ENCODE results near the gene SSU72. TPM values are rescaled to one million over a fixed set of nuclear protein-coding genes. Genes with fewer than 3 reads are reported as not detected.

SSU72 gene
- polyA plus RNA-seq, 1 donor from 2014 or later, result 56.2 TPM

GRCh38 chr1:1542766-1543705, 31.6 kb downstream of the SSU72 start:
- Histone ChIP-seq H3K4me3 (ENCODE audit: low read length) (no peak overlapping the region), H3K4me2 (ENCODE audit: low read length) (no peak overlapping the region), H4K20me1 (ENCODE audit: insufficient read depth) (no peaks in the 10 kb centered on the region), H3K36me3 (ENCODE audit: insufficient read depth, low read length) (no peaks in the 10 kb centered on the region), H3K9ac (ENCODE audit: low read length) (no peak overlapping the region), H3K9me2 (ENCODE audit: insufficient read depth, low read length) (no peaks in the 10 kb centered on the region), H2AFZ (ENCODE audit: low read depth, low read length) (no peak overlapping the region), H3K9me3 (ENCODE audit: low read length) (no peaks in the 10 kb centered on the region), H3K27me3 (ENCODE audit: insufficient read depth, low read depth, low read length) (no peaks in the 10 kb centered on the region), H3F3A (ENCODE audit: insufficient read depth, low read length, poor library complexity, severe bottlenecking) (no peaks in the 10 kb centered on the region), H3K79me2 (replicated peaks; ENCODE audit: insufficient read depth, low read length) (no peaks in the 10 kb centered on the region), H3K27ac (ENCODE audit: low read length) (no peak overlapping the region)
- TF ChIP-seq MXI1 (conservative IDR thresholded peaks at IDR 0.05; ENCODE audit: poor library complexity, severe bottlenecking) (no peak), POLR2AphosphoS5 (IDR thresholded peaks at IDR 0.05) (peak; percentile 7), EZH2 (IDR thresholded peaks at IDR 0.05; ENCODE audit: borderline replicate concordance, insufficient read depth, low read length, poor library complexity, severe bottlenecking) (no peak), RAD21 (conservative IDR thresholded peaks at IDR 0.05) (no peak), EP300 (conservative IDR thresholded peaks at IDR 0.05; ENCODE audit: poor library complexity, severe bottlenecking) (no peak), TAF1 (IDR thresholded peaks at IDR 0.05; ENCODE audit: low read depth) (no peak), SMC3 (conservative IDR thresholded peaks at IDR 0.05; ENCODE audit: poor library complexity) (no peak)

- Histone ChIP-seq H3K27ac (ENCODE audit: low read length) (no peak overlapping the region), H3K79me2 (replicated peaks; ENCODE audit: insufficient read depth, low read length) (no peaks in the 10 kb centered on the region), H3K4me3 (ENCODE audit: low read length) (no peak overlapping the region), H3K9ac (ENCODE audit: low read length) (no peak overlapping the region), H3K36me3 (ENCODE audit: insufficient read depth, low read length) (peaks cover 5% of the 10 kb centered on the region), H3K9me3 (ENCODE audit: low read length) (no peaks in the 10 kb centered on the region), H3F3A (ENCODE audit: insufficient read depth, low read length, poor library complexity, severe bottlenecking) (no peaks in the 10 kb centered on the region), H3K4me2 (ENCODE audit: low read length) (no peak overlapping the region), H3K9me2 (ENCODE audit: insufficient read depth, low read length) (no peaks in the 10 kb centered on the region), H2AFZ (ENCODE audit: low read depth, low read length) (no peak overlapping the region), H3K27me3 (ENCODE audit: insufficient read depth, low read depth, low read length) (no peaks in the 10 kb centered on the region), H4K20me1 (ENCODE audit: insufficient read depth) (no peaks in the 10 kb centered on the region)
- TF ChIP-seq EZH2 (IDR thresholded peaks at IDR 0.05; ENCODE audit: borderline replicate concordance, insufficient read depth, low read length, poor library complexity, severe bottlenecking) (no peak), POLR2AphosphoS5 (IDR thresholded peaks at IDR 0.05) (no peak), SMC3 (conservative IDR thresholded peaks at IDR 0.05; ENCODE audit: poor library complexity) (no peak), CTCF (IDR thresholded peaks at IDR 0.05; ENCODE audit: poor library complexity, severe bottlenecking) (no peak), REST (IDR thresholded peaks at IDR 0.05; ENCODE audit: borderline replicate concordance) (no peak), RAD21 (conservative IDR thresholded peaks at IDR 0.05) (no peak), TAF1 (IDR thresholded peaks at IDR 0.05; ENCODE audit: low read depth) (no peak), EP300 (conservative IDR thresholded peaks at IDR 0.05; ENCODE audit: poor library complexity, severe bottlenecking) (no peak), MXI1 (conservative IDR thresholded peaks at IDR 0.05; ENCODE audit: poor library complexity, severe bottlenecking) (no peak)
These were observed 32.5 kb downstream of the SSU72 start for GRCh38 chr1:1541956-1542765.

All from neural cell (in vitro differentiated cells).